Fibroblast of skin of left quadriceps (primary cell): ENCODE measurements around the gene KLHL10.
"Not testable (repeated sequence)": the region's sequence is repeated elsewhere in the genome, so short reads cannot be mapped to it uniquely, and the experiment has no call there.

Source experiments
- DNase-seq, 2 experiments: peaks; one replicate each; pipeline ENCODE4 v3.0.0-alpha.2; 2013; ENCODE audit warnings: low read depth in 2 of 2

The KLHL10 gene

GRCh38 chr17:41813152-41813680, 24.4 kb upstream of the KLHL10 start:
- no peak for DNase-seq

- DNase-seq = no peak
Observed at GRCh38 chr17:41813699-41814124, 23.9 kb upstream of the KLHL10 start.

DNA sequence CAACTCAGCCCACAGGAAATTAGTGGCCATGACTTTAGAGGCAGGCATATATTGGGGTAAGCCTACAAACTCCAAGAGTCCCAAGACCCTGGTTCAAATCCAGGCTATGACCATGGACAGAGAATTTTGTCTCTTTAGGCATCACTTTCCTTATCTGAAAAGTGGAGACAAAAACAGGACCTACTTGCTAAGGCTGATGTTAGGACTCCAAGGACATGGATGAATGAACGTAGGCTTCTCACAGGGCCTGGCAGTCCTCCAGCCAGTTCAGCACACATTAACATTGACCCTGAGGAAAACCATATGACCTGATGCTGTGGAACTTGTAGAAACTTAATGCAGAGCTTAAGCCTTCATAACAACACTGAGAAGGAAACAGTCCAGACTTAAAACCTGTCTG, 23.4 kb upstream of the KLHL10 start:
- no peak for DNase-seq

- DNase-seq = no peak
Observed at GRCh38 chr17:41816637-41817320, 20.8 kb upstream of the KLHL10 start.

DNA sequence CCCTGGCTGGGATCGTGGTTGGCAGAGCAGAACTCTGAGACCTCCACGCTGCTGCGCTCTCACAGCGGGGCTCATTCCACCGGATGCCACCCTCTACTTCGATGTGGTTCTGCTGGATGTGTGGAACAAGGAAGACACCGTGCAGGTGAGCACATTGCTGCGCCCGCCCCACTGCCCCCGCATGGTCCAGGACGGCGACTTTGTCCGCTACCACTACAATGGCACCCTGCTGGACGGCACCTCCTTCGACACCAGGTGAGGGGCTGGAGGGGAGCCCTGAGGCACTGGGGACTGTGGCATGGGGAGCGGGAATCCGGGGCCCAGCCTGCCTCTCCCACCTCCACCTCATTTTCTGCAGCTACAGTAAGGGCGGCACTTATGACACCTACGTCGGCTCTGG, 19.6 kb upstream of the KLHL10 start:
- no peak for DNase-seq

- no peak for DNase-seq
Observed at GRCh38 chr17:41821776-41822175, 15.8 kb upstream of the KLHL10 start.

GRCh38 chr17:41822216-41823140, 15.1 kb upstream of the KLHL10 start:
- DNase-seq = no peak

DNA sequence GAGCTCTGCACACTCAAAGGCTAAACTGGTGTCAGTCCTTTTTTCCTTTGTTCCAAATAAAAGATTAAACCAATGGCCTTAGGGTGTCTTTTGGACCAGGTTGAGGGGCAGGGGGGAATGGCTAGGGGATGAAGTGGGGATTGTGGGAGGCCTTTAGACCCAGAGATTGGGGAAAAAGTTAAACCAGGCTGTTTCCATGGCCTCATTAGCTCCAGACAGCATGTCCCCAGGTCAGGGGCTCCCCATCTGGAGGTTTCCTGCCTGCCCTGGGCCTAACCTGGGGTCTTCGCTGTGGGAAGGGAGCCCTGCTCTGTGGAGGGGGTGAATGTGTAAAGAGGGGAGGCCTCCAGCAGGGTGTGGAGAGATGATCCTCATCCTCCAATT, 14.5 kb upstream of the KLHL10 start:
- DNase-seq = no peak

GRCh38 chr17:41823580-41823979, 14.0 kb upstream of the KLHL10 start:
- DNase-seq = no peak

DNA sequence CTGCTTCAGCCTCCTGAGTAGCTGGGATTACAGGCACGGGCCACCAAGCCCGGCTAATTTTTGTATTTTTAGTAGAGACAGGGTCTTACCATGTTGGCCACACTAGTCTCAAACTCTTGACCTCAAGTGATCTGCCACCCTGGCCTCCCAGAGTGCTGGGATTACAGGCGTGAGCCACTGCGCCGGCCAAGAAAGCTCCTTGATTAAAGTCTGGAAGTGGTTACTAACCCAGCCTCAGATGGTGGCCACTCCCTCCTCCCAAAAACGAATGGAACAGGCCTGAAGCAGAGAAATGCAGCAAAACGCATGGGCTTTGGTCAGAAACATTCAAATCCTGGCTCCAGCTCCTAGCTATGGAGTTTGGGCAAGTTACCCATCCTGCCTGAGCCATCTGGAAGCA, 13.5 kb upstream of the KLHL10 start:
- no peak for DNase-seq

DNA sequence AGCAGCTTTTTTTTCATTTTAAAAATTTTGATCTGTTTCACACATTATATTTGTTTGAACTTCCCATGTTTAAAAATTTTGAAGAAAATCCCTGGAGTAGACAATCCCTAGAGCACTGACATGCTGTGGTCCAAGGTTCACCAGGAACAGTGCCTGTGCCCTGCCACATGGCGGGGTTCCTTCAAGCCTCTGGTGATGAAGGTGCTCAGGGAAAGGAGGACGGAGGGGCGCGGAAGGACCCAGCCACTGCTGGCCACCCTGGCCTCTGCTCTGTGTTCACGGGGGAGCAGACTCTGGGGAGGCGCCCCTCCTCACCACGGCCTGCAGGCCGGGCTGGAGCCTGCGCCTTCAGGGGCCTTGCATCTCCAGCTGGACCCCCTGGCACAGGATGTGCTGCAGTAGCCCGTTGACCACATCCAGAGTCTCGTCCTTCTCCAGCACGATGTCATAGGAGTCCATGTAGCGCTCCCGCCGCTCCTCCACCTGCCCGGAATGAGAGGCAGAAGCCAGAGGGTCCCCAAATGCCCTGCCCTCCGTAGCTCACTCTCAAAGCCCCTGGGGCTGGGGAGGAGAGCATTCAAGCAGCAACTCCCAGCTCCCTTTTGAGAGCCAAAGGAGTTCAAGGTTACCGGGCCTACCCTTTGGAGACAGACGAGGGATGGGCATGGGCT, 12.3 kb upstream of the KLHL10 start:
- no peak for DNase-seq

DNA sequence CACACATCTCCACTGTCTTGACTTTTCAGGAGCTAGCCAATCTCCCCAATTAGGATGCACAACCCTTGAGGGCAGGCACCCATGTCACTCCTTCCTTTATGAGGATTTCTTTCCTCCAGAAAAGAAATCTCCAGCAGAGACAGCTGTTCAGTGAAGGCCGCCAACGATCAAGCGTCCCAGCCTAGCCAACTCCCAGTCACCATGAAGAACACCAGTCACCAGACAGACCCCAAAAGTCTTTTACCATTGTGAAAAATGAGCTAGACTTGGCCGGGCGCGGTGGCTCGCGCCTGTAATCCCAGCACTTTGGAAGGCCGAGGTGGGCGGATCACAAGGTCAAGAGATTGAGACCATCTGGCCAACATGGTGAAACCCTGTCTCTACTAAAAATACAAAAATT, 7.7 kb upstream of the KLHL10 start:
- DNase-seq = not testable (repeated sequence)

DNA sequence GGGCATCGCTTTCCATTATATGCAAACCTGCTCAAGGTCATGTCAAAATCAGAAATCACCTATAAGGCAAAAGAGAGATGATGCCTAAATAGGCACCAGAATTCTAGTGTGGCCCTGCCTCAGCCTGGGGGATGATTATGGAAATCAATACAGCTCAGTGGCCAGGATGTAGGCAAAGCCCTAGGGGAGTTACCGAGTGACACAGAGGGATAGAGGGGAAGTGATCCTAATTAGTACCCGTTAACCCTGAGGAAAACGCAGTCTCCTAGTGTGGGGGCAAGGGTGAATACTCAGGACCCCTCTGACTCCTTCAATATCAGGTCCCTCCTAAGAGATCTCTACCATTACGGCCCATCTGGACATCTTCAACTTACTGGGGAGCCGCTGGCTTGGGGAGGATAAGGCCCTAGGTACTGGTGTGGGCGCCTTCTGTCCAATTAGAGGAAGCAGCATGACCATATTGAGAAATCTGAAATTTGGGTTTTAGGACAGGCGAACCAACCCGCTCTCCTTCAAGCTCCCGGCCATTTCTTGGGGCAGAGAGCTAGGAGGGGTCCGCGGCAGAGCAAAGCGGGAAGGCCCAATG, 2.3 kb upstream of the KLHL10 start:
- no peak for DNase-seq

- peak in 1 of 2 experiments; percentile 11 for DNase-seq
Observed at GRCh38 chr17:41835800-41836549, 1.6 kb upstream of the KLHL10 start, which contains the start of gene NT5C3B. TSS of gene NT5C3B (minus strand) at chr17:41836232. CDS start at chr17:41836193, 39 bp downstream.

GRCh38 chr17:41836550-41837196, 952 bp upstream of the KLHL10 start:
- DNase-seq = no peak

- not testable (repeated sequence) for DNase-seq
Observed at GRCh38 chr17:41839448-41839847, 1.8 kb downstream of the KLHL10 start.

DNA sequence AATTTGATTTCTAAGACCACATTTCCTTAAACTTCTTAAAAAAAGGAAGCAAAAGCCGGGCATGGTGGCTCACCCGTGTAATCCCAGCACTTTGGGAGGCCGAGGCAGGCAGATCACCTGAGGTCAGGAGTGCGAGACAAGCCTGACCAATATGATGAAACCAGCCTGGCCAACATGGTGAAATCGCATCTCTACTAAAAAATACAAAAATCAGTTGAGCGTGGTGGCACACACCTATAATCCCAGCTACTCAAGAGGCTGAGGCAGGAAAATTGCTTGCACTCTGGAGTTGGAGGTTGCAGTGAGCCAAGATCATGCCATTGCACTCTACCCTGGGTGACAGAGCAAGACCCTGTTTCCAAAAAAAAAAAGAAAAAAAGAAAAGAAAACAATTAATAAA, 3.2 kb downstream of the KLHL10 start:
- DNase-seq = not testable (repeated sequence)

- DNase-seq = no peak
Observed at GRCh38 chr17:41844971-41845370, 7.3 kb downstream of the KLHL10 start.

DNA sequence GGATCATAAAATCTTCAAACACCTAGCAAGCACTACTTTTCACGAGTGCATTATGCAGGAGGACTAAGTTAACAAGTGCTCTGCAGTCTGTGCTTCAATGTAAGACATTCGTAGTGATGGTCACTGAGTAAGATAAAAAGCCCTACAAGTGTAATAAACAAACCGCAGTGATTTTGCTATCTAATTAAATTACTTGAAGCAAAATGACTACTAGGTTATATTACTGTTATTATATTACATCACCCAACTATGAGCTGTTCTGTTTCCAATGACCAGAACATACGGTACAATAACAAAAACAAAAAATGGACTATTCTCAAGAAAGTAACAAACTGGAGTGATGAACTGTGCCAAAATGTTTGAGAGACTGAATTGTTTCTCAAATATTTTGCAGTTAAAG, 11.2 kb downstream of the KLHL10 start:
- DNase-seq = no peak

DNA sequence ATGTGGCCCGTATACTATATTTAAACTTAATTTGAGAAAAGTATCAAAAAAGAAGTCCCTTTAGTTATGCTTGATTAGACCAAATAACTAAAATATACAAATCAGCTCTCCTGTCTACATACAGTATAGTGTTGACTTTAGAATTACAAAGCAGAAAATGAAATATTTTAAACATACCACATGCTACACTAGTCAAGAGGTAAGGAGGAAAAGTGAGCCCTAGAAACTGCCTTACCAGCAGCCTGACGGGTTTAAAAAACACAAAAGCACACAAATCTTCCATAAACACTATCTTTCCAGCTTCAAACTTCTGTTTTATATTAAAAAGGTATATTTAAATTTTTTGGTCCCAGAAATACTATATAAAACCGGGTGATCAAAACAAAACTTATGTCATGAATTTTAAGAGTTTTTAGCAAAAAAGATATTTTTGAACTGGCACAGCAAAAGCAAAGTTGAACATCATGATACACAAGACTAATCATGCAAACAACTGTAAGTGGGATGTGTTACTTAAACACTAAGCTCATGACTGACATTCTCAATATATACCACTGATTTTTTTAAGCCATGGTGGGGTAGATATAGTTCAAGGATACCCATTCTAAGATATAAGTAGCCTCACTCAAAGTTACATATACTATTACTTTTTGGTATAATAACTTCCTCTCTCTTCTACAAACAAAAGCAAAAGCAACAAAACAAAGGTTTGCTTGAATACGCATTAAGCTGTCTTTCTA, 11.8 kb downstream of the KLHL10 start:
- DNase-seq = no peak
